ENCODE data around the gene WWC2.

DNA sequence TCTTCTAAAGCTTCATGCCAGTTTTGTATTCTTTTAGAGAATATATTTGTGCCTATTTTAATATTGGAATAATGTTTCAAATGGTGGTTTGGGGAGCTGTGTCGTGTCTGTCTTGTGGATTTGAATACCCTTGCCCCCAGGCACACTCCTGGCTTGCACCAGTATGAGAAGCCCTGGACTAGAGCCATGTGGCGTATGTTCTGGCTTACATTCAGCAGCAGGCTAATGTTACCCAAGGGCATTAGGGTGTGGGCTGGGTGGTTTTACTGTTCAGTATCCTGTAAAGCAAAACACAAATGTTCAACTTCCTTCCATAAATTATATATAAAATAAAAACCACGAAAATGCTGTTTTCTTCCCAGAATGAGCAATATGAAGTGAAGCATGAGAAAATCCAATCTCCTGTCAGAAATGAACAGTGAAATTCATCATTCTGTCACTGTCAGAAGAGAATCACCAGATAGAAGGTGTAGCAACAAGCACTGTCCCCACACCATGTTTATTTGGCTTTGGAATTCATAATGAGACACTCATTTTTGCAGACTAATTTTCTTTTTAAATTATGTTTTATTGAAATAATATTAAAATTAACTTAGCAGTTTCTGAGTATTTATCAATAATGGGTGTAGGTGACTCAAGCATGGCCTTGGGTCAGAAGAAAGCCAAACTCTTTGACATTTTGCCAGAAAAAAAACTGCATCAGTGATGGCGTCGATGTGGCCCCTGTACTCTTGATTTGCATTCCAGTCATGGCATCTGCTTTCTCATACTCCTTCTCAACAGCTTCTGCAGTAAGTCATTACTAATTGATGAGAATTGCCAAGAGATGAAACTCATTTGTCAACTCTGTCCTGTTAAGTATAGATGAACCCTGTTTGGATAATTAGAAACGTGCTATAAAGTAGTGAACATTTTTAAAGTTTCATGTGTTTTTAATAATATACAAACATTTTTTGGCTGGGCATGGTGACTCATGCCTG, 43.8 kb downstream of the WWC2 start:
- TF ChIP-seq CTCF (IDR thresholded peaks at IDR 0.05 in 4 of 5, conservative IDR thresholded peaks at IDR 0.05 in 1 of 5) (no peak), POLR2A (IDR thresholded peaks at IDR 0.05) (no peak)

Measured in gastrocnemius medialis (tissue), 4 donors.